Neural progenitor cell (in vitro differentiated cells): Measurements from ENCODE around the gene RNF151. TPM values are rescaled to one million over a fixed set of nuclear protein-coding genes. Genes with fewer than 3 reads are reported as not detected.
A peak's percentile ranks its signal among the peaks of the same experiment; 100 is the strongest.

Experiments used
- DNase-seq: peaks from one replicate; pipeline ENCODE4 v3.0.0-alpha.2; 2016; ENCODE audit warnings: low spot score
- H2AFZ ChIP-seq: fragments of 200-600 bp; sonication (generic); replicated peaks from 2 replicates; pipeline ENCODE4 v1.6.1; 2016; ENCODE audit warnings: antibody characterized with exemption
- H3F3A ChIP-seq: fragments of 200-600 bp; sonication (generic); 2 replicates; pipeline ENCODE4 v1.6.1; 2016; ENCODE audit warnings: antibody characterized with exemption, low read depth
- H3K27ac ChIP-seq: fragments of 200-600 bp; sonication (generic); 2 replicates; pipeline ENCODE4 v1.5.1; 2016; ENCODE audit warnings: mild to moderate bottlenecking
- H3K27me3 ChIP-seq: fragments of 200-600 bp; sonication (generic); 2 replicates; pipeline ENCODE4 v1.6.1; 2016; ENCODE audit warnings: mild to moderate bottlenecking, moderate library complexity
- H3K36me3 ChIP-seq: fragments of 200-600 bp; sonication (generic); 2 replicates; pipeline ENCODE4 v1.5.1; 2016
- H3K4me1 ChIP-seq: fragments of 200-600 bp; sonication (generic); 2 replicates; pipeline ENCODE4 v1.6.1; 2016; ENCODE audit warnings: mixed run types
- H3K4me2 ChIP-seq: fragments of 200-600 bp; sonication (generic); 2 replicates; pipeline ENCODE4 v1.6.1; 2016
- H3K4me3 ChIP-seq: fragments of 200-600 bp; sonication (generic); 2 replicates; pipeline ENCODE4 v1.5.1; 2016
- H3K79me2 ChIP-seq: fragments of 200-600 bp; sonication (generic); 2 replicates; pipeline ENCODE4 v1.6.1; 2016; ENCODE audit warnings: low read depth
- H3K9ac ChIP-seq: fragments of 200-600 bp; sonication (generic); 2 replicates; pipeline ENCODE4 v1.6.1; 2016
- H3K9me3 ChIP-seq: fragments of 200-600 bp; sonication (generic); 2 replicates; pipeline ENCODE4 v1.5.1; 2016; ENCODE audit warnings: low read depth
- H4K20me1 ChIP-seq: fragments of 200-600 bp; sonication (generic); 2 replicates; pipeline ENCODE4 v1.6.1; 2016; ENCODE audit warnings: low read depth
- H3K27ac Mint-ChIP-seq: 3 replicates; pipeline ENCODE4 v1.8.0; 2021; ENCODE audit warnings: mixed read lengths
- H3K27me3 Mint-ChIP-seq: 2 replicates; pipeline ENCODE4 v1.8.0; 2022; ENCODE audit warnings: low read depth, mild to moderate bottlenecking, inconsistent platforms, moderate library complexity, mixed read lengths; ENCODE audit not compliant: insufficient read depth
- H3K36me3 Mint-ChIP-seq: 3 replicates; pipeline ENCODE4 v1.8.0; 2021; ENCODE audit warnings: mixed read lengths
- H3K4me1 Mint-ChIP-seq: 3 replicates; pipeline ENCODE4 v1.8.0; 2021; ENCODE audit warnings: mixed read lengths
- H3K4me3 Mint-ChIP-seq: 3 replicates; pipeline ENCODE4 v1.8.0; 2021; ENCODE audit warnings: mild to moderate bottlenecking, moderate library complexity, mixed read lengths
- H3K9me3 Mint-ChIP-seq: 3 replicates; pipeline ENCODE4 v1.8.0; 2020; ENCODE audit warnings: mixed read lengths
- CTCF ChIP-seq: fragments of 200-600 bp; sonication (generic); IDR thresholded peaks from 2 replicates; pipeline ENCODE4 v1.5.1; 2017; ENCODE audit warnings: antibody characterized with exemption, mild to moderate bottlenecking
- EZH2 ChIP-seq: fragments of 200-600 bp; sonication (generic); IDR thresholded peaks from 2 replicates; pipeline ENCODE4 v1.6.1; 2017; ENCODE audit warnings: antibody characterized with exemption, mild to moderate bottlenecking, moderate library complexity
- EZH2phosphoT487 ChIP-seq: fragments of 200-600 bp; sonication (generic); IDR thresholded peaks from 2 replicates; pipeline ENCODE4 v1.6.1; 2017; ENCODE audit warnings: antibody characterized with exemption
- total RNA-seq: library from RNA; depleted of rRNA; stranded (reverse); fragments of >200 nt; gene quantifications from 2 replicates; pipeline ENCODE4 v1.2.3, GENCODE V29; 2015; ENCODE audit warnings: low replicate concordance

The RNF151 gene
- total RNA-seq, 1 donor from 2014 or later, result not detected

GRCh38 chr16:1974157-1975070, 7.8 kb downstream of the RNF151 start:
- H3K36me3 ChIP-seq, result no peaks in the 10 kb centered on the region
- H3K4me3 ChIP-seq, result no peak overlapping the region
- H3F3A ChIP-seq, result peaks cover 5% of the 10 kb centered on the region
- H3K79me2 ChIP-seq, result peaks cover 25% of the 10 kb centered on the region
- H3K4me1 ChIP-seq, result peaks cover 11% of the 10 kb centered on the region
- H3K27me3 Mint-ChIP-seq, result peaks cover 4% of the 10 kb centered on the region
- H3K36me3 Mint-ChIP-seq, result peaks cover 3% of the 10 kb centered on the region
- H3K4me1 Mint-ChIP-seq, result peaks cover 18% of the 10 kb centered on the region
- H3K27me3 ChIP-seq, result peaks cover 17% of the 10 kb centered on the region
- H3K27ac ChIP-seq, result no peak overlapping the region
- peaks cover 35% of the 10 kb centered on the region for H4K20me1 ChIP-seq
- peak overlapping the region; percentile 41 for H3K4me3 Mint-ChIP-seq
- H3K4me2 ChIP-seq, result no peak overlapping the region
- no peak overlapping the region for H3K27ac Mint-ChIP-seq
- H3K9me3 Mint-ChIP-seq, result no peaks in the 10 kb centered on the region
- TF ChIP-seq EZH2phosphoT487 (no peak), EZH2 (no peak)
- H3K9ac ChIP-seq, result no peak overlapping the region
- no peak overlapping the region for H2AFZ ChIP-seq
- H3K9me3 ChIP-seq, result no peaks in the 10 kb centered on the region
- no peak for DNase-seq

- Histone ChIP-seq H3K27ac (no peak overlapping the region), H3K36me3 (no peaks in the 10 kb centered on the region), H4K20me1 (peaks cover 47% of the 10 kb centered on the region), H3K79me2 (peaks cover 25% of the 10 kb centered on the region), H3K9me3 (no peaks in the 10 kb centered on the region), H2AFZ (no peak overlapping the region), H3K9ac (no peak overlapping the region), H3K4me2 (no peak overlapping the region), H3K4me1 (peaks cover 20% of the 10 kb centered on the region), H3K4me3 (no peak overlapping the region), H3K27me3 (peaks cover 29% of the 10 kb centered on the region), H3F3A (peaks cover 6% of the 10 kb centered on the region)
- no peak for TF ChIP-seq CTCF
- no peak for TF ChIP-seq EZH2
- TF ChIP-seq EZH2phosphoT487, result no peak
- Mint-ChIP-seq H3K4me1 (peaks cover 18% of the 10 kb centered on the region), H3K27me3 (peaks cover 9% of the 10 kb centered on the region), H3K27ac (no peak overlapping the region), H3K36me3 (peaks cover 3% of the 10 kb centered on the region), H3K9me3 (no peaks in the 10 kb centered on the region), H3K4me3 (peak overlapping the region; percentile 48)
- no peak for DNase-seq
Observed at GRCh38 chr16:1975432-1976215, 9.0 kb downstream of the RNF151 start.

DNA sequence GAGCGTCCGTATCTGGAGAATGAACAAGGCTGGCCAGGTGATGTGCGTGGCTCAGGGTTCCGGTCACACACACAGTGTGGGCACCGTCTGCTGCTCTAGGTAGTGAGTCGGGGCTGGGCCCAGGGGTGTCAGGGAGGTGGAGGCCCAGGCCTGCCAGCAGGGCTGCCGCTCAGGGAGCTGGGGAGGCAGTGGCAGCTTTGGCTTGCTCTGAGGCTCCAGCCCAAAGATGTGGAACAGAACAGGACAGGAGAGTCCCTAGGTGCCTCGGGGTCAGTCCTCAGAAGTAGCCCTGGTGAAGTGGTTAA, 9.5 kb downstream of the RNF151 start:
- no peak overlapping the region for H3K27ac Mint-ChIP-seq
- peaks cover 9% of the 10 kb centered on the region for H3K27me3 Mint-ChIP-seq
- Histone ChIP-seq H3K4me1 (peaks cover 25% of the 10 kb centered on the region), H3F3A (peaks cover 6% of the 10 kb centered on the region), H2AFZ (no peak overlapping the region), H3K79me2 (peaks cover 22% of the 10 kb centered on the region), H3K27me3 (peaks cover 34% of the 10 kb centered on the region), H3K9ac (no peak overlapping the region), H3K9me3 (no peaks in the 10 kb centered on the region), H3K36me3 (no peaks in the 10 kb centered on the region), H4K20me1 (peaks cover 51% of the 10 kb centered on the region), H3K4me2 (no peak overlapping the region), H3K27ac (no peak overlapping the region), H3K4me3 (no peak overlapping the region)
- peaks cover 3% of the 10 kb centered on the region for H3K36me3 Mint-ChIP-seq
- no peak overlapping the region for H3K4me3 Mint-ChIP-seq
- no peaks in the 10 kb centered on the region for H3K9me3 Mint-ChIP-seq
- no peak for DNase-seq
- TF ChIP-seq EZH2phosphoT487 (no peak), EZH2 (no peak), CTCF (no peak)
- H3K4me1 Mint-ChIP-seq, result peaks cover 14% of the 10 kb centered on the region
